GM21786 (cell line): ENCODE results near the gene ZNF618.

Source experiments
- ATAC-seq: cut with Tn5 transposase; IDR thresholded peaks from one replicate; pipeline ENCODE4 v1.9.1; 2021; ENCODE audit not compliant: unreplicated experiment

Gene ZNF618

GRCh38 chr9:113933671-113934070 is 57.6 kb downstream of the ZNF618 start:
- no peak for ATAC-seq

- no peak for ATAC-seq
Measured at GRCh38 chr9:113934167-113934828, 58.2 kb downstream of the ZNF618 start.

GRCh38 chr9:113934829-113935676 is 58.9 kb downstream of the ZNF618 start:
- no peak for ATAC-seq

GRCh38 chr9:113935677-113936380 is 59.7 kb downstream of the ZNF618 start:
- ATAC-seq = no peak

- no peak for ATAC-seq
Measured at GRCh38 chr9:113940077-113940476, 64.0 kb downstream of the ZNF618 start.

GRCh38 chr9:113941056-113941455 is 64.9 kb downstream of the ZNF618 start:
- no peak for ATAC-seq

GRCh38 chr9:113941526-113941925 is 65.4 kb downstream of the ZNF618 start:
- no peak for ATAC-seq

- ATAC-seq = no peak
Measured at GRCh38 chr9:113943112-113944009, 67.3 kb downstream of the ZNF618 start.

GRCh38 chr9:113945784-113946183 is 69.7 kb downstream of the ZNF618 start:
- ATAC-seq = no peak

GRCh38 chr9:113946496-113947115 is 70.5 kb downstream of the ZNF618 start:
- no peak for ATAC-seq

GRCh38 chr9:113947941-113948340 is 71.8 kb downstream of the ZNF618 start:
- no peak for ATAC-seq

GRCh38 chr9:113948891-113949570 is 72.9 kb downstream of the ZNF618 start:
- no peak for ATAC-seq

- ATAC-seq = no peak
Measured at GRCh38 chr9:113949571-113950078, 73.5 kb downstream of the ZNF618 start.

- no peak for ATAC-seq
Measured at GRCh38 chr9:113950195-113951031, 74.3 kb downstream of the ZNF618 start.

- ATAC-seq = no peak
Measured at GRCh38 chr9:113951032-113951372, 74.9 kb downstream of the ZNF618 start.

- ATAC-seq = no peak
Measured at GRCh38 chr9:113952676-113953075, 76.6 kb downstream of the ZNF618 start.

- no peak for ATAC-seq
Measured at GRCh38 chr9:113953531-113953930, 77.4 kb downstream of the ZNF618 start.

- no peak for ATAC-seq
Measured at GRCh38 chr9:113954591-113954990, 78.5 kb downstream of the ZNF618 start.
